NCI-H748 (cell line): ENCODE data around the gene KCNG4.

Experiments used
- DNase-seq: peaks from one replicate; lab custom pipeline; 2025; ENCODE audit not compliant: unreplicated experiment; lab: John Stamatoyannopoulos, UW

The KCNG4 gene, protein sequence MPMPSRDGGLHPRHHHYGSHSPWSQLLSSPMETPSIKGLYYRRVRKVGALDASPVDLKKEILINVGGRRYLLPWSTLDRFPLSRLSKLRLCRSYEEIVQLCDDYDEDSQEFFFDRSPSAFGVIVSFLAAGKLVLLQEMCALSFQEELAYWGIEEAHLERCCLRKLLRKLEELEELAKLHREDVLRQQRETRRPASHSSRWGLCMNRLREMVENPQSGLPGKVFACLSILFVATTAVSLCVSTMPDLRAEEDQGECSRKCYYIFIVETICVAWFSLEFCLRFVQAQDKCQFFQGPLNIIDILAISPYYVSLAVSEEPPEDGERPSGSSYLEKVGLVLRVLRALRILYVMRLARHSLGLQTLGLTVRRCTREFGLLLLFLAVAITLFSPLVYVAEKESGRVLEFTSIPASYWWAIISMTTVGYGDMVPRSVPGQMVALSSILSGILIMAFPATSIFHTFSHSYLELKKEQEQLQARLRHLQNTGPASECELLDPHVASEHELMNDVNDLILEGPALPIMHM

DNA sequence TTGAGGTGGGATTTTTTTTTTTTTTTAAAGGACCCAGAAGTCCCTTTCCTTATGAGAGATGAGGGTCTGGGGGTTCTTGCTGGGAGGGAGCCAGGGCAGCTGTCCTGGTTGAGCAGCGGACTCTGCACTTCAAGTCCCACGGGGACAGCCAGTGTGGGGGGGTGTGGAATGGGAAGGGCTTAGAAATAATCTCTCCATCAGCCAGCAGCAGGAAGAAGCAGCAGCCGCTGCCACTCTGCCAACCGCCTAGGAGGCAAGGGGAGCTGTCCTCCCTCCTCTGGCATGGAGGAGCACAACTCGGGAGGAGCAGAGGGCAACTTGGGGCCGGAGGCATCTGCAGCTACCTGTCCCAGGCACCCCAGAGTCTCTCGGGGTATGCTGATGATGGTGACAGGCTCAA lies at the start of gene KCNG4:
Gene KCNG4 (minus strand): TSS at position 104 of the 400 bp plus-strand sequence. CDS start 2,527 bp downstream, outside the sequence.
- DNase-seq = no peak

DNA sequence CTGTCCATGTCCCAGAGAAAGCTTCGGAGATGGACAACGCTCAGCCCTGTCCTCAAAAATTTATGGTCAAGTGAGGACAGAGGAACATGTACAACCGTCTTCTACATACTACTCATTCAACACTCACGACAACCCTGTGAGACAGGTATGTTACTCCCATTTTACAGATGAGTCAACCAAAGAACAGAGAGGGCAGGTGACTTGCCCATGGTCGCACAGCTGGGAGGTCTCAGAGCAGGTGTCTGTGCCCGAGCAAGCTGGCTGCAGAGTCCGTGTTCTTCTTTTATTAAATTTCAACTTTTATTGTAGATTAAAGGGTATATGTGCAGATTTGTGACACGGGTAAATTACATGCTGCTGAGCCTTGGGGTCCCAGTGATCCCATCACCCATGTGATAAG lies 49.1 kb upstream of the KCNG4 start:
- DNase-seq = no peak

DNA sequence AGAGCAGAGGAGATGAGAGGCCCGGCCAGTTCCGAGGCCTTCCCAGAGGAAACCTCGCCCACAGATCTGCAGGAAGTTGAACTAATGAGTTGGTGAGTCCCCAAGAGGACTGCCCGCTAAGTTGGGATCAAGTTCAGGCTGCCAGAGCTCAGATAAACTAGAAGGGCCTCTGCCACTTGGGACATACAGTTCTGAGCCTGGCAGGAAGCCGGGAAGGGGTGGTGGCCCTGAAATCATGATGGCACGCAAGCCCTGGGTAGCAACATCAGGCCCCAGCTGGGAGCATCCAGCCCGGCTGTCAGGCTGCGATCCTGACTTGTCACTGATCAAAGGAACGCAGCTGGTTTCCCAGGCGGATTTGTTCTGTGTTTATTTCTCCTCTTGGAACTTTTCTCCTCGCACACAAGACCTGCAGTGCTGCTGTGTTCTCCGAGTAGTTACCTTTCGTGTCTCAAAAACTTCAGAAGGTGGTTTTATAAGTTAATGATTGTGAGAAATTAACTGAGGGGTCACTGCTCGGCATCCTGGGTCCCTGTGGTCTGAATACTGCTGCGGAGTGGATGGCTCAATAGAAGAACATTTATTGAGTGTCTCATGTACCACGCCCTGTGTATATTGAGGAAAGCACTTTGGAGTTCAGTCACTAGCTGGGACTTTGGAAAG lies 46.9 kb upstream of the KCNG4 start:
- DNase-seq = no peak

DNA sequence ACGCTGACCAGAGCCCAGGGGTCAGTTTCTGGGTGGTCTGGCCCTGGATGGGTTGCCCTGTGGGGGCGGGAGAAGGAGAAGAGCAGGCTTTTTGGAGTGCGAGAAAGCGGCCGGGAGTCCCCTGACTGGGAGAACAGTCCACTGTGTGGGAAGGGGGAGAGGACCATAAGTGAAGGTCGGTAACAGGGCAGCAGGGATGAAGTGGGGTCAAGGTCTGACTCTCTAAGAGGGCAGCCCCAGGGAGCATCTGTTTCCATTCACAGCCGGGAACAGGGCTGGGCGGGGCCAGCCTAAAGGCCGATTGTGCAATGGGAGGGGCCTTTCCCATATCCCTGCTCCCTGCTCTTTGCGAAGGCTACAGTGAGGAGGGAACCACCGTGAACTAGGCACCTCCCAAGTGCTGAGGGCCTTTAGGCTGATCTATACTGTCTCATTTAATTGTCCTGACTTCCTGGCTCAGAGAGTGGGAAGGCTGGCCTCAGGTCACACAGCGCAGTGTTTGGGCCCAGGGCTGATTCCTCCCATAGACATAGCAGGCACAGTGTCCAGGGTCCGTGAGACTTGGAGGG lies 44.4 kb upstream of the KCNG4 start:
- DNase-seq = no peak

DNA sequence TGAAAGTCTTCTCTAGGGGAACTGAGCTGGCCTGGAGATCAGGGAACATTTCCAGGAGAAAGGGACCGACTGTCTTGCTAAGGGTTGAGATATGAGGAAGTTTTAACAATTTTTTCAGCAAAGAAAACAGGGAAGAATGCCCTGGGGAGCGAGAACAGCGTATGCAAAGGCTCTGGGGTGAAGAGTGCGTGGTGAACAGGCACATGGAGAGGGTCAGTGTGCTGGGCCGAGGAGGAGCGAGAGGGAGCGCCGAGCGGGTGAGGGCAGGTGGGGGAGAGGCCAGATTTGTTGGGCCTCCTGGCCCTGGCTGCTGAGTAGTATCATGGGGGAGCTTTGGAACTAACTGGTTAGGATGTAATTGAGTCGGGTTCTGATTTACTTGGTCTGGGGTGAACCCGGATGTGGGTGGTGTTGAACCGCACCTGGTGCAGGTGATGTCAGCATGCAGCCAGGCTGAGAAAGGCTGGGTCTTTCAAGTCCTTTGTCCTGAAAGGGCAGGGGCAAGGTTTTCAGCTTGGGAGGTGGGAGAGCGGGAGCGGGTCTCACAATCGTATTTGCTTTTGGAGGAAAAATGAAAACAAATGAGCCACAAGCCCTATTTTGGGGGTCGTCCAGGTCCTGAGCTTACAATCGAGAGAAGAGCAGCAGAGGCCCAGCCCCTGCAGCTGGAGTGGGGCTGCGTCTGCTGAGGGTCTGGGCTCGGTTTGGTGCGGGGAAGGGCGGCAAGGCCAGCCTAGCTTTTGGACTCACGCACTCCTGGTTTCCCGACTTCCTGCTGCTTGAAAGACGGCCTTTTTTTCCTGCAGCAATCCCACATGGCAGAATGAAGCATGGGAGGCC lies 43.7 kb upstream of the KCNG4 start:
- no peak for DNase-seq

DNA sequence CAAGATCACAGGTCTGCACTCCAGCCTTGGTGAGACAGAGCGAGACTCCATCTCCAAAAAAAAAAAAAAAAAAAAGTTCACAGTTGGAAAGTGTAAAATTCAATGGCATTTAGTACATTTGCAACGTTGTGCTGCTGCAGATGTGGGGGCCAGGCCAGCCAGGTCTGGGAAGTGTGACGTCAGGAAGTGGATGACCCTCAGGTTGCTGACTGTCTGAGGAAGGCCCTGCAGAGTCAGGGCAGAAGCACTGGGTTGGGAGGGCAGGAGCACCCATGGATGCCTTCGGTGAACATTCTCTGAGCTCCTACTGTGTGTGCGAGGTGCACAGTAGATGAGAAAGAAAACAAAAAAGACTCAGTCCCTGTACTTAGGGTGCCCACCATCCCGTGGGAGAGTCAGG lies 42.7 kb upstream of the KCNG4 start:
- no peak for DNase-seq

DNA sequence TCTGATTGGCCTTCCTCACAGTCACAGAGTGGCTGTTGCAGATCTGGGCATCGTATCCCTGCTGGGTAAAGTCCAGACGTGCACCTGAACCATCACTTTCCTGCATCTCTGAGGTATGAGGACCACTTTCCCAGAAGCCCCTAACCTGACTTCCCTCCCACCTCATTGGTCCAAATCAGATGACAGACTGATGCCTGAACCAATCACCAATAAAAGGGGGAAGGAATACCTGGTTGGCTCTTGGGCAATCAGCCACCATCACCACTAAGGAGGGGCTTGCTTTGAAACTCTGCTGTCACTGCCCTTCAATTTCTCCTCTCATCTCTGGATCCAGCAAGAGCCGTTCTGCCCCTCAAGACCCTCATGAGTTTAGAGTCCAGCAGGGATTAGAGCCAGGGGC lies 41.3 kb upstream of the KCNG4 start:
- DNase-seq = peak; percentile 15

DNA sequence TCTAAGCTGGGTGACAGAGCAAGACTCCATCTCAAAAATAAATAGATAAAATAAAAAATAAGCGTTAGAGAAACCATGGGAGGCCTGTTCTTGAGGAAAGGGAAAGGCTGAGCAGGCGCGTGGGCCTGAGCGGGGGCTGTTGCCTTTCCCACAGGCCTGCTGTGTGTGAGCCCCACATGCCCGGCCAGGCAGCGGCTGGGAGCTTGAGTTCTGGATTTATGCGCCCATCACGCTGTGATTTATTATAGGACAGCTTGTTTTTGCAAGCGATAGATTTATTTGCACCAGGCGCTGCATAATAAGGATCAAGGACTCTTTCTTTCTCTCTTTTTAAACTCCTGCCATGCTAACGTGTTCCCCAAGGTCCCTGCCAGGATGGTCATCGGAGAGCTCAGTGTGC lies 40.1 kb upstream of the KCNG4 start:
- DNase-seq = no peak

DNA sequence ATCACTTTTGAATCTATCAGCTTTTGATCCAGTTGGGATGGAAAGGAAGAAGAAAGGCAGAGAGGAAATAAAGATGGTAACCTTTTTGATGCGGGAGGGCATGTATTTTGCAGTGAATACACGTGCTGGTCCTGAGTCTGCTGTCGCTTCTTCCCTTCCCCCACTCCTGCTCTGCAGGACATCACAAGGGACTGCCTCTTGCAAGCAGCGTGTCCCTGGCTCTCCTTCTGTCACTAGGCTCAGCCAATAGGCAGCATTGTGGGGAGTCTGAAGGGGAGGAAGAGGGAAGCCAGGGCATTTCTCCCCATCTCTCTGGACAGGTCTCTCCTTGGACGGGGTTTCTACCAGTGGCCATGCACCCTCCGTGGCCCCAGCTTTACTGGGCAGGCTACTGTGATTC lies 39.2 kb upstream of the KCNG4 start:
- DNase-seq = no peak

DNA sequence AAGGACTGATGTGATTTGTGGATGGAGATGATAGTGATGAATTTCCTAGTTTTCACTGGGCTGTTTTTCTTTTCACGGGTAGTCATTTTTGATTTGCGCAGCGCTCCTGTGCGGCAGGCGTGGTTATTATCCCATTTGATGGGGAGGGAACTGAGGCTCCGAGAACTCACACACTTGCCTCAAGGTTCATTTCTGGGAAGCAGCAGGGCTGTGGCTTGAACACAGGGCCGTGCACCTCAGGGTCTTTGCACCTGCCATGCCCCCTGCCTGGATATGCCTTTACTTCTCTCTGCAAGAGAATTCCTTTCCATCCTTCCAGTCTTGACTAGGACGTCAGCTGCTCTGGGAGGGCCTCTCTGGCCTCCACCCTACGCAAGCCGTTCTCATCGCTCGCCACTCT lies 38.5 kb upstream of the KCNG4 start:
- no peak for DNase-seq

DNA sequence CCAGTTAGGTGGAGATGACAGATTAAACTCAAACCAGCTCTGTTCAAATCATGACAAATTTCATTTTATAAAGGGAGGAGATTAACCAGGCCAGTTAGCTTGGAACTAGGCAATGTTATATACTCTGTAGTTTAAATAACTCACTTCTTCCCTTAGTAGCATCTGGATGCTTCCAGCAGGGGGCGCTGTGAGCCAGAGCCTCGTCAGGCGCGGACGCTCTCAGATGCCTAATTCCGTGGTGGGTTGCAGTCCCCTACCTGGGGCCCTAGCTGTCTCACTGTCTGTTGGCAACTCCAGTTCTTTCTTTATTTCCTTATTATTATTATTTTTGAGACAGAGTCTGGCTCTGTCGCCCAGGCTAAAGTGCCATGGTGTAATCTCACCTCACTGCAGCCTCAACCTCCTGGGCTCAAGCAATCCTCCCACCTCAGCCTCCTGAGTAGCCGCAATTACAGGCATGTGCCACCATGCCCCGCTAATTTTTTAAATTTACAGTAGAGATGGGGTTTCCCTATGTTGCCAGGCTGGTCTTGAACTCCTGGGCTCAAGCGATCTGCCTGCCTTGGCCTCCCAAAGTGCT lies 37.5 kb upstream of the KCNG4 start:
- peak; percentile 58 for DNase-seq

DNA sequence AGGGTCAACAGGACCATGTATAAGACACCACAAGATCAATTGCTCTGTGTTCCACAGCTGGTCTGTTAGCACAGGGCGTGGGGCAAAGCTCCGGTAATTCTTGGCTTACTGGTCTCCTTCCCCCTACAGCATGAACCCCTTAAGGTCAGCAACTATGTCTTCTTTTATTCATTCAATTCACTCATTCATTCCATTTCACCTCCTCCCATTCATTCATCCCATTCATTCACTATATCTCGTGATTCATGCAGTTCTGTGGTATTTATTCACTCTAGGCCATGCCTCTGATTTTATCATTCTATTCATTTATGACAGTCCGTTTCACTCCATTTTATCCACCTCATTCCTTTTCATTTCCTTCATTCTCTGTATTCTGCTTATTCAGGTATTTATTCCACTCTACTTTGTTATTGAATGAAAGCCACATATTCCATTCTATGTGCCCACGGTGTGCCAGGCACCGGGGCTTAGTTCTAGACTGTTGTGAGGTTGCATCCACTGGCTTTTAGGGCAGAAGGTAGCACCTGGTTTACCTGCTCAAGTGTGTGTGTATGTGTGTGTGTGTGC lies 35.9 kb upstream of the KCNG4 start:
- DNase-seq = no peak

DNA sequence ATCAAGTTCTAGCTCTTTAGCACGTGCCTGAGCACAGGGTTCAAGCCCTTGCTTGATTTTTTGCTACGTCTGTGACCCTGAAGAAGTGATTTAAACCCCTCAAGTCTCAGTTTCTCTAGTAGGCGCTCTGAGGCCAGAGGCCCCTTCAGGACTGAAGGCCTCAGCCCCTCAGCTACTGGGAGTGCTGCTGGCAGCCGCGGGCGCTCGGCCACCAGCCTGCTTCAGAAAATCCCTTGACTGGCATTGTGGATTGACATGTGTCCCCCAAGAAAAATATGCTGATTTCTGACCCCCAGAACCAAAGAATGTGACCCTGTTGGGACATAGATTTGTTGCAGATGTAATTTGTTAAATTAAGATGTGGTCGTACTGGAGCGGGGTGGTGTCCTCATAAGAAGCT lies 34.7 kb upstream of the KCNG4 start:
- DNase-seq = no peak

DNA sequence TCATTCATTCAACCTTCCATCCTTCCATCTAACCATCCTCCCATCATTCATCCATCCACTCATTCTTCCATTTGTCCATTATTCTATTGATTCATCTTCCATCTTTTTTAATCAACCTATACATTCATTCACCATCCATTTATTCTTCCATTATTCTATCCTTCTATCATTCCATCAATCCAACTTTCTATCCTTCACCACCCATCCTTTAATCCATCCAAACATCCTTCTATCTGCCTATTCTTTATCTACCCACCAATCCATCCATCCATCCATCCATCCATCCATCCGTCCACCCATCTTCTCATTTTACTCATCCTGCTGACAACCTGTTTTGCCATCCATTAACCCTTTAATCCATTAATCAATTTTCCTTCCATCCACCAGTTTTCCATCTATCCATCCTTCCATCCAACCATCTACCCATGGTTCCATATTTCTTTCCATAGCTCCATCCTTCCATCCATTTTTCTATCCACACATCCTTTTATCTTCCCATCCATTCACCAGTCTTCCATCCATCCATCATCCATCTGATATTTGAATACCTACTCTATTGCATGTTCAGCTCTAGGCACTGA lies 33.0 kb upstream of the KCNG4 start:
- DNase-seq = no peak

DNA sequence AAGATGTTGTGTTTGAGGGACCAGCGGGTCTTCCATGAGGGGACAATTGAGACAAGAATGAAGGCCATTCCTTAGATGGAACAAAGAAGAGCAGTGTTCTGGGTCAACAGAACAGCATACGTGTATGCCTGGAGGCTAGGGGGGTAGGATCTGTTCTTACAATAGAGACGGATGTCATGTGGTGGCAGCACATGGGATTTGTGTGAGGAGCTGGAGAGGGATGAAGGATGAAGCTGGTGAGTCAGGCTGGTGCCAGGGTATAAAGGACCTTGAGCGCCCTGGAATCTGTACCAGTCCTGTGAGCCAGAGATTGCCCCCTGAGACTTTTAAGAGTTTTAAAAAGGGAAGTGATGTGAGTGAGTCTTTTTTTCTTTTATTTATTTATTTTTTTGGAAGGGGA lies 32.1 kb upstream of the KCNG4 start:
- DNase-seq = no peak

DNA sequence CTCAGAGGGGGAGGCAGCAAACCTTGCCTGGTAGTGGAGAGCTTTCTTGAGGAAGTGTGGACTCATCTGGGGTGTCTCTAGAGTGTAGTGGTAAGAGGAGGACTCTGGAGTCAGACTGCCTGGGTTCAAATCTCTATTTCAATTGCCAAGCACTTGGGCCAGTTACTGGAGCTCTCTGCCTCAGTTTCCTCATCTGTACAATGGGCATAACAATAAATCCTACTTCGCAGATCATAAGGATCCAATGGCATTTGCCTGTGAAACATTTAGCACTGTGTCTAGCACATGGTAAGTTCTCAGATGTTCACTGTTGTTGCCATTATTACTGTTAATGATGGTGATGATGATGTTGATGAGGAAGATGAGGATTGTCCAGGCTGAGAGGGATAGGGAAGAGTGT lies 31.2 kb upstream of the KCNG4 start:
- DNase-seq = no peak

DNA sequence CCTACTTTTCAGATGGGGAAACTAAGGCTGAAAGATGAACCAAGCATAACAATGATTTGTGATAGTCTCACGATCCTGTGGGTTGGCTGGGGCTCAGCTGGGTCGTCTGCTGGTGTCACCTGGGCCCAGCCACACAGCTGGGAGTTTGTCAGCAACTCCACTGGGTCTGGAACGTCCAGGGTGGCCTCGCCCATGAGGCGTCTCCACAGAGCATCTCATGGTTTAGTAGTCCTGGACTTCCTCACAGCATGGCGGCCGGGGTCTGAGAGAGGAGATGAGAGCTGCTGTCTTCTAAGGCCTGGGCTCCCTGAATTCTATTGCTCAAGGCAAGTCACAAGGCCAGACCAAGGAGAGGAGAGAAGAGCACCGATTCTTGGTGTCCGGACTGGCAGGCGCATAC lies 30.7 kb upstream of the KCNG4 start:
- no peak for DNase-seq

DNA sequence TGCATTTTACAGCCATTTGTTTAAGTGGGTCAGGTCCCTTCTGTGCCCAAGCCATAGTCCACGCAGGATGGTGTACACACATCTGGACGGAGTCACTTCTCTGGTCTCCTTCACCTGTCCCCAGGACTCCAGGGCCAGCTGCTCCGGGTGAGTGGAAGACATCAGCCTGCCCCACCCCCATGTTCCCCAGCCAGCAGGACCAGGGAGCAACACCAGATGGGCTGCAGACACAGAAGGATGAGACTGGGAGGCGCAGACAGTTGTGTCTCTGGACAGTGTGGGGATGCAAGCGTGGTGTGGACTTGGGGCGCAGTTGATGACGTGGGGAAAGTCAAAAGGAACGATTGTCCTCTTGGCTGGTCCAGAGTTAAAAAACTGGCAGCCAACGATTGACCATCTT lies 30.3 kb upstream of the KCNG4 start:
- DNase-seq = no peak

DNA sequence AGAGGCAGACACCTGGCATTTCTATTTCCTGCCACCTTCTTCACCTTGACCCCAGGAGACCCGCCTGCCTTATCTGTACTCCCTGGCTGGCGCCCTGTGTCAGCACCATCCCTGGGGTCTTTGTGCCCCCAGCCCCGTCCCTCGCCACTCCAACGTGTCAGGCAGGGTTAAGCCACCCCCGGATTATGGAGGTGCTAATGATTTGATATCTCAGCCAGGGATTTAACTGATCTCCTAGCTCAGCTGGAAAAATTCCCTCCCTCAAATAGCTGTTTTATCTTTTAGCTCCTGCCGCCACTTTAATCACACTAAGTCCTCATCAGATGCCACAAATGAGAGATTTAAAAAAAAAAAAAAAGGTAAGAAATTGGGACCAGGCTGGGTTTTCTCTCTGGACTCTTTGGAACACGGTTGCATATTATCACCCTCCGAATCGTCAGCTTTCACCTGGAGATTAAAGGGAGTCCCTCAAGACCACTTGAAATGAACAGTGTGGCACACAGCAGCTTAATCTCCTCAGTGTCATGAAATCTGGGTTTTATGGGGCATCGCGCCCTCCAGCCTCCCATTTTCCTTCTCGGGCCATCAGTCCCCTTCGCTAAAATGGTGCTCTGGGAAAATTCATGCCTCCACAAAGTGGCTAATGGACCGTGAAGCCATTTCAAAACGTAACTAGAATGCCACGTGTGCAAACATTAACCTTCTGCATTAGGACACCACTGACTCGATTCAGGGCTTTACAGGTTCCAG lies 28.7 kb upstream of the KCNG4 start:
- DNase-seq = peak; percentile 16
